ENCODE measurements around the gene MAB21L1.

Gene MAB21L1

GRCh38 chr13:35479038-35479492 lies 2.6 kb upstream of the MAB21L1 start:
- DNase-seq = peak; percentile 67

DNA sequence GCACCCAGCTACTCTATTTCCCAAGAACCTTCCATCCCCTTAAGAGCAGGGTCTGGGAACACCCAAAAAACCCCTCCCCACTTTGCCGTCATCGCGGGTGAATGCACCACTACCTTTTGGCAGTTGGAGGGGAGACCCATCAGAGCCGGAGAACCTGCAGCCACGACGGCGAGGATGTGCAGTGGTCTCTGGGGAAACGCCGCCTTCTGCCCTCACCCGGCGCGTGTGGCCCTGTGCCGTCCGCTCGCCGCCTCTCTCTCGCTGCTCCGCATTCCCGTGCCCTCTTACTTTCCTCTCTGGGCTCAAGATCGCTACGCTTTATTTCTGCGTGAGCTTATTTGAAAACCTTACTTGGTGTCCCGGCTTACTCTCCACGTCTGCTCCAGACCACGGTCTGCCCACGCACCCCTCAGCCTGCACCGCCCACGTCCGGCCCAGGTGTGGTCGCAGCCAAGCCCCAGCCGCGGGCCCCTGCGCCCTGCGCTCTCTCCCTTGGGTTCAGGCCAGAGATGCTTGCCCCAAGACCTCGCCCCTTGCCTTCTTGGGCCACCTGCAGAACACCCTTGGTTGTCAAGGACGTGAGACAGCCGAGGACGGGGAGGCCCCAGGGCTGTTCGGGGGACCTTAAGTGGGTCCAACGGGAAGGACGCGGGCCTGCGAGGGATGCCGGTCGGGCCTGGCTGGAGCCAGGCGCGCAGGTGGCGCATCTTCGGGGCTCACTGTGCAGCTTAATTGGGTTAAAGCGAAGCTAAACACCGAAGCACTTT lies 2.0 kb upstream of the MAB21L1 start:
- DNase-seq = peak; percentile 79

- DNase-seq = no peak
These were observed 977 bp upstream of the MAB21L1 start for GRCh38 chr13:35477386-35477946.

GRCh38 chr13:35475212-35475959 lies 1.1 kb downstream of the MAB21L1 start:
- DNase-seq = peak; percentile 76

DNA sequence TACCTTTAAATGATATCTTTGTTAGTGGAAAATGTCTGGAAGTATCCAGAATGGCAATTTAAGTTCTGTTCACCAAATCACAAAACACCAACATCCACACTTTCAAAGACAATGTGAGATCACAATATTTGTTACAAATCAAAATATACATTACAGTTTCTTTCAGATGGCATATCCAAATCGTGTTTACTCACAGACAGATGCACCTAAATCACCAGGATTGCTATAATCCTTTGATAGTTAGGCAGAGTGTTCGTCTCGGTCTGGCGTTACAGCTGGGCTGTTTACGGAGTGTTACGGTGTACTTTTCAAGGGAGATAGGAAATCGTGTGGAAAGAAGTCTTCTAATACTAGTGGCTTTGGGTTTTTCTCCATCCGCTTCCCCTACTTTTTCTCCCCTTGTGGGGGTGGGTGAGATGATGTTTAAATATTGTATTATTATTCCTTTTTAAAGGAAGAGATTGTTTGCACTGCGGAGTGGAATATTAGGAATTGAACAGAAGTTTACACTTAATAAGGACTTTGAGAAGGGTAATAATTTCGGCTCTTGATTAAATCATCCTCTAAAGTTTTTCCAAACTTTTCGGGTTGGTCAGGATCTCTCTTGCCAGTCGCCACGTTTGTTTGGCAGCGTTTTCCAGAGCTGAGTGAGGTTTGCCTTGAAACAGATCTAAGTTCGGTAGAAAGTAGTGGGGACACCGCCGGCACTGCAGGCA lies 1.8 kb downstream of the MAB21L1 start:
- no peak for DNase-seq

- no peak for DNase-seq
These were observed 2.7 kb downstream of the MAB21L1 start for GRCh38 chr13:35473802-35474201.

- DNase-seq = no peak
These were observed 3.2 kb downstream of the MAB21L1 start for GRCh38 chr13:35473206-35473775.

- DNase-seq = peak; percentile 67
These were observed 4.1 kb downstream of the MAB21L1 start for GRCh38 chr13:35472323-35472881.

- DNase-seq = peak; percentile 76
These were observed 4.7 kb downstream of the MAB21L1 start for GRCh38 chr13:35471706-35472322.

GRCh38 chr13:35470671-35471661 lies 5.5 kb downstream of the MAB21L1 start:
- DNase-seq = peak; percentile 89

- no peak for DNase-seq
These were observed 6.5 kb downstream of the MAB21L1 start for GRCh38 chr13:35469806-35470525.

DNA sequence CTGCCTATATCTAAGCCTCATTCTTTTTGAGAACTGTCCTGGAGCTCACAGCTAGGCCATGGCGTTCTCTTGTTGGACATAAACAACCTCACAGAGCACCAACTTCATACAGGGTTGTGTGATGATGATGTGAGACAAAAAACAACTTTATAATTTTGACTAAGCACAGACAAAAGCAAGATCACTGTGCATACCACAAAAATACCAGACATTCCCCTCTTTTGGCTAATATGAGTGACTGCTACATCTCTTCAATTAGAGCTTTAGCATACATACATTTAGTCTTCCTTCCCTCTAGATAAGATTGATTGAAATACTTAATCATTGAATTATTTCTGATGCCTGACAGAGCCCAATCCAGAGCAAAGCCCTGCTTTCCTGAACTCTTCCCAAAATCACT lies 8.3 kb downstream of the MAB21L1 start:
- no peak for DNase-seq

DNA sequence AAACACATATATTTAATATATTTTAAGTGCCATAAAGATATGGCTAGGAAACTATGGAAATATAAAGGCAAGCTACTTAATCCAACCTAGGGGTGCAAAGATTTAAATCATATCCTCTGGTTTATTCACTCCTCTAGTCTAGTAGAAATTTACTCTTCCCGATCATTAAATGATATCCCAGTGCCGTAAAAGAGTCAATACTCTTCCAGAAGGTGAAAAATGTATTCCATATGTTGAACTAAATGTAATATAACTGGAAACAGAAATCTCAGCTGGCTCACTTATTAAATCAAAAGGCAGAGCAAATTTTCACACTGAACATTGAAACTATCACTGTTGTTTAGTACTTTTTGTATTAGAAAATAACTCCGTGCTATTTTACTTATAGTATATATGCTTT lies 11.1 kb downstream of the MAB21L1 start:
- DNase-seq = no peak

- no peak for DNase-seq
These were observed 16.4 kb downstream of the MAB21L1 start for GRCh38 chr13:35460061-35460460.

GRCh38 chr13:35457258-35457657 lies 19.2 kb downstream of the MAB21L1 start:
- no peak for DNase-seq

DNA sequence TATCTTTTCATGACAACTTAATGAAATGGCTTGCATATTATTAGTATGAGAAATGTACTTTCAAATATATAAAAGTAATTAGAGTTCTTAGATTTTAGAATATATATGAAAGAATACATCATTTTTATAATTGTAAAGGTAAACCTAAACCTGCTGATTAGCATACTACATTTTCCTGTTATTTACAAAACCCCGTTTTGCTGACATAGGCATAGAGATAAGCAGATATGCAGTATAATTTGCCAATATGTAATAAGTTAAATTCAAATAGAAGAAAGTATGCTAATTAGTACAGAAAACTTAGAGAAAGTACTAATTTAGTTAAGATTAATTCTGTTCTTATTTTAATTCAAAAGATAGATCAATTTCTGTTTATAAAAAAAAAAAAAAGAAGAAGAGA lies 21.5 kb downstream of the MAB21L1 start:
- no peak for DNase-seq

GRCh38 chr13:35449821-35450220 lies 26.7 kb downstream of the MAB21L1 start:
- DNase-seq = no peak

- no peak for DNase-seq
These were observed 28.0 kb downstream of the MAB21L1 start for GRCh38 chr13:35448465-35448864.

Measured in right forelimb (tissue), 1 donor.